GM21528 (cell line): ENCODE results near the gene DOCK3.
"Not testable (repeated sequence)": the region's sequence is repeated elsewhere in the genome, so short reads cannot be mapped to it uniquely, and the experiment has no call there.

Experiments used
- ATAC-seq: cut with Tn5 transposase; IDR thresholded peaks from one replicate; pipeline ENCODE4 v1.9.1; 2021; ENCODE audit warnings: mild to moderate bottlenecking, moderate library complexity; ENCODE audit not compliant: unreplicated experiment, low FRiP score

The DOCK3 gene

GRCh38 chr3:50649451-50649931, 25.2 kb upstream of the DOCK3 start:
- ATAC-seq = no peak

GRCh38 chr3:50650018-50650417, 24.7 kb upstream of the DOCK3 start:
- ATAC-seq = no peak

- no peak for ATAC-seq
These were observed 23.3 kb upstream of the DOCK3 start for GRCh38 chr3:50651445-50651844.

- ATAC-seq = no peak
These were observed 22.7 kb upstream of the DOCK3 start for GRCh38 chr3:50651920-50652529.

GRCh38 chr3:50652709-50653108, 22.0 kb upstream of the DOCK3 start:
- no peak for ATAC-seq

DNA sequence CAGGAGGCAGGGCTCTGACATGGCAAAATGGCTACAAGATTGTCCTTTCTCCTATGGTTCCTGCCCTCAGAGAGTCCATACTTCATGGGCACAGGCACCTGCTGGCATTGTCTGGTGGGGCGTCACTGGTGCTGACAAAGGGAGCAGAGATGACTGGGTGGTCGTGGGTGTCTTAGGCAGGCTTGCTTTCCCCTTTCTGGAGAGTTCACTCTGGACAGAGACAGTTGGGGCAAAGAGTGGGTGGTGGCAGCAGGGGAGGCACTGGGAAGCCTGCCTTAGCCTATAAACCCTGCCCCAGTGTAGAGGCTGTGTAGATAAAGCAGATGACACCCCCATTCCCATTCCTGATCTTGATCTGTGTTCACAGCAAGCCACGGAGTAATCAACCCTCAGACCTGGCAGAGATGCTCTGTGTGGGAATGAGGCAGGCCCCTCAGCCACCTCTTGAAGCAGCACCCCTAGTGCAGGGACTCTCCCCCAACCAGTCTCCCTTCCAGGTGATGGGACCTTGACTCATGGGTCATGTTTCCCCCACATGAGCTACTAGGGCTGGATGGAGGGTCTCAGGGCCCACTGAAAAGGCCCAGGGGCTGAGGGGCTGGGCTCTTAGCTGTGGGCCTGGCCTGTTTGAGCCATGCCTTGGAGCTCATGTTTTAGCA, 20.7 kb upstream of the DOCK3 start:
- ATAC-seq = no peak

- no peak for ATAC-seq
These were observed 19.5 kb upstream of the DOCK3 start for GRCh38 chr3:50655009-50655830.

GRCh38 chr3:50656417-50657195, 18.1 kb upstream of the DOCK3 start:
- ATAC-seq = no peak

DNA sequence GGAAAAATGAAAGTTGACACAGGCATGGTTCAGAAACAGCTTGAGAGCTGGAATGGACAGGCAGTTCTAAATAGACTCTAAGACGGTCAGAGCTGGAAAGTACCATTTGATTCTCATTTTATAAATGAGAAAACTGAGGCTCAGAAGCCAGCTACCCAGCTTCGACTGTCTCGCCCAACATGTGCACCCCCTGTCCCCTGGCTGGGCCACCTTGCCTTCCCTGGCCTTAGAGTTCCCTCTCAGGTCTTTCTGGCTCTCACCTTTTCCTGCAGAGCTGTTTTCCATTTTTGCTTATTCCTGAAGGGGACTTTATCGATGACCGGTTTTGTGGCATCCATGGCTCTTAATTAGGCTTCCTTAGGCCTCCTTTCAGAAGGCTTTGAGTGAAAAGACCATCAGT, 17.3 kb upstream of the DOCK3 start:
- no peak for ATAC-seq

GRCh38 chr3:50657816-50658215, 16.9 kb upstream of the DOCK3 start:
- ATAC-seq = no peak

DNA sequence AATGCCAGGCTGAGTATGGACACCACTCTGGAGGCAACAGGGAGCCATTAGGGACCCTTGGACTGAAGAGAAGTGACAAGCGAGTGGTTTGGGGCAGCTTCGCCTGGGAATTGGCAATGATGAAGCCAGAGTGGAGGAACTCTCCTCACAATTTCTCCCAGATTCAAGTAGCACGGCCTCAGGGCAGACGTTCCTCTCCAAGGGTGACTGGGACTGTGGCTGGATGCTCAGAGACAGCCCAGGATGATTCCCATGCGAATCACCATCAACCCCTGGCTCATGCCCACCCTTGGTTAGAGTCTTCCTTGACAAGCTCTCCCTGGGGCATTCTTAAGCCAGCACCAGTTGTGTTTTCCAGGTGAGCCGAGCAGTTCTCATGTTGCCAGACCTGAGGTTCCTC, 16.3 kb upstream of the DOCK3 start:
- ATAC-seq = no peak

DNA sequence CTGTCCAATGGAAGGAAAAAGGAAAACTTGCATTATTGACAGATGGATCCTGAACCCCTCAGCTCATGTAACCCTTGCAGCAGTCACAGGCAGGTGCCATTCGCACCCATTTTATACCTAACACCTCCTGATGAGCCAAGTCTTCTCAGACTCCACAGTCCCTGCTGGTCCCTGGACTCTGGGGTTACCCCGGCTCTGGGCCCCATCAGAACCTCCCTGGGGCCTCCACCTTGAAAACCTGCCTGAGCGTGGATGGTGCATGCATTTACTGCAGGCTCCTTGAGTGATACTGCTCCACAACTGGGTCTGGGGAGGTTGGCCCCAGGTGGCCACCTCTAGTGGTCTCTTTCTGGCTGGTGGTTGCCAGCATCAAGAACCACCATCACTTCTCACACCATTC, 15.9 kb upstream of the DOCK3 start:
- ATAC-seq = no peak

DNA sequence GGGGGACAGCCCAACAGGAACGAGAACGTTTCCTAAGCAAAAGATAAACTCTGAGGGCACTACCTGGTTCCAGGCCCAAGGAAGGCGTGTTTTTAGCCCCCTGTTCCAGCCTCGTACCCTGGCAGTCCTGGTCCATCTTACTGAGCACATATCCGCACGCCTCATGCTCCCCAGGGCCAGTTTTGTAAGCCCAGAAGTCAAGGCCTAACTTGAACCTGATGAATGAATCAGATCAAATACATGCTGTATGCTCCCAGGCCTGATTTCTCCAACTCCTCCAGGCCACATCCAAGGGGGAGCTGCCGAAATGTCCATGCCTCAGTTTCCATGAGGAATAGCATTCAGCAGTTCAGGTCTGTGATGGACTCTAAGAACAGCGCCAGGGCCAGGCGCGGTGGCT, 14.3 kb upstream of the DOCK3 start:
- ATAC-seq = no peak

DNA sequence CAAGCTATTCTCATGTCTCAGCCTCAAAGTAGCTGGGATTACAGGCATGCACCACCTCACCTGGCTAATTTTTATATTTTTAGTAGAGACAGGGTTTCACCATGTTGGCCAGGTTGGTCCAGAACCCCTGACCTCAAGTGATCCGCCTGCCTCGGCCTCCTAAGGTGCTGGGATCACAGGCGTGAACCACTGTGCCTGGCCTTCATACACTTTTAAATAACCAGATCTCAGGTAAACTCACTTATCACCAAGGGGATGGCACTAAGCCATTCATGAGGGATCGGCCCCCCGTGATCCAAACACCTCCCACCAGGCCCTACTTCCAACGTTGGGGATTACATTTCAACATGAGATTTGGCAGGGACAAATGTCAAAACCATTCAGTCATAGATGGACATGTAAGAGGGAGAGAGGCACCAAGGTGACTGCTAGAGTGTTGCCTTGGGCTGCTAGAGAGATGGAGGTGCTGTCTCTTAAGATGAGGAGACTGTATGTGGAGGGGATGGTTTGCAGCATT, 13.3 kb upstream of the DOCK3 start:
- ATAC-seq = no peak

DNA sequence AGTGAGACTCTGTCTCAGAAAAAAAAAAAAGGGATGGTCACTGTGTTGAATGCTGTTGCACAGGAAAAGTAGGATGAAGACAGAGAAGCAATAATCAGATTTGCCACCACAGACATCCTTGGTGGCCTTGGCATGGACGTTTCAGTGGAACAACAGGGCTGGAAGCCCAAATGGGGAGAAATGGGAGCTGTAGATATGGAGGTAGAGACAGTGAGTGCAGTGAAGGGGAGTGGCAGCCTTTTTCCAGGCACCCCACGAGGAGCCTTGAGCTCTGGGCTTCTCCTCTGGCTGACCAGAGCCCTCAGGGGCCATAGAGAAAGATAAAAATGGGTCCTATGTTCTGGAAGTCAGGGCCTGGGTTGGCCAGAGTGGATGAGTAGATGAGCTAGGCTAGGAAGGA, 12.3 kb upstream of the DOCK3 start:
- ATAC-seq = no peak

- no peak for ATAC-seq
These were observed 9.5 kb upstream of the DOCK3 start for GRCh38 chr3:50665081-50665840.

GRCh38 chr3:50665841-50666115, 8.9 kb upstream of the DOCK3 start:
- not testable (repeated sequence) for ATAC-seq

DNA sequence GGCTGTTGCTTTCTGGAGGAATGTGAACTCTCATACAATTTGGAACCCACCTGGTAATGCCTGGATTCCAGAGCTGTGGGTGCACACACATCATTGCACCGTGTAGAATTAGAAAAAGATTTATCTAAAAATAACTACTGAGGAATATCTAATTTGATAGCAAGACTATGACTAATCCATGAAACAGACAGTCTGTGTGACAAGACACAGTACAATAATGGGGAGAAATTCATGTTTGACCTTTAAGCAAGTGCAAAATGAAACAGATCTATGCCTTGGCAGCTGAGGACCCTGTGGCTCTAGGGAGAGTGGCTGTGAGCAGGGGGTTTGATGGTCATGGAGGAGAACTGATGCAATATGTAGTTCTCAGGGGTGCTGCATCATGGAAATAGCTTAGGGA, 7.9 kb upstream of the DOCK3 start:
- ATAC-seq = no peak

- ATAC-seq = no peak
These were observed 3.4 kb upstream of the DOCK3 start for GRCh38 chr3:50671331-50671730.

- no peak for ATAC-seq
These were observed 2.1 kb upstream of the DOCK3 start for GRCh38 chr3:50672656-50673055.
